ENCODE data around the gene DUSP16.
A peak's percentile ranks its signal among the peaks of the same experiment; 100 is the strongest.

The DUSP16 gene

DNA sequence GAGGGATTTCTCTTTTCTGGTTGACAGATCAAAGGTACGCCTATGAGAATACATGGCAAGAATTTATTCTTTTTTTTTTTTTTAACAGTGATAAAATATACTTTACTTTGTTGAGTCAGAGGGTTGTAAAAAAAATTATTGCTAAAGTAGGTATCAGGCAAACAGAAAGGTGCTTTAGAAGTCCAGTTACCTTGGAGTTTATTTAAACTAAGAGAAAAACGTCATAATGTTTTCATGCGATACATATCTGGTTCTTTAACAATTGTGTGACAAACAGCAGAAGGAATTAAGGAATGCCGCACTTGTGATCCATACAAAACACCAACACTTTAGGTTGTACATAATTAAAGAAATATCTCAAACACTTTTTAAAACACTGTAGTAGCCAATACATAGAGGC, 111.6 kb downstream of the DUSP16 start:
- TF ChIP-seq JUND (IDR thresholded peaks at IDR 0.05; ENCODE audit: low read depth) = no peak
- in situ Hi-C loops (cut with HindIII; ENCODE audit: low pct_unique_long_range_greater_than_20kb, low sequenced_read_pairs) = no loop called here
- no peak for DNase-seq (ENCODE audit: low read depth in 1 of 2, low spot score in 1 of 2)

DNA sequence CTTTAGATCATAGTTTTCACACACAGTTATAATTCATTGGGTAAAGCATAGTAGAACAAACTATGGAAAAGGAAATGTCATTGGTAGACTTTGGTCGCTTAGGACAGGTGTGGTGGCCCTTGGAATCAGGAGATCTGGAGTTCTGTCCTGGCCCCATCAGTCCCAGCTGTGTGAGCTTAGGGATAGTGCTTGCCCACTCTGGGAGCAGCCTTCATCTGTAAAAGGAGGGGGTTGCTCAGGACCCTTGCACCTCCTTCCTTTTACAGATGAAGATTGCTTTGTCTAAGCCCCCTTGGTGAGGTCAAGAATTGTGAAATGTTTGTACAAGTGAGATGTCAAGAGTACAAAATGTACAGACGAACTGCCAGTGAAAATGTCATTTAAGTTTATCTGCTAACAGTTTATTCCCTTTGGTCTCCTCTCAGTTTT, 112.6 kb downstream of the DUSP16 start:
- TF ChIP-seq JUND (IDR thresholded peaks at IDR 0.05; ENCODE audit: low read depth) = no peak
- no peak for DNase-seq (ENCODE audit: low read depth in 1 of 2, low spot score in 1 of 2)
- in situ Hi-C loops (cut with HindIII; ENCODE audit: low pct_unique_long_range_greater_than_20kb, low sequenced_read_pairs) = no loop called here

DNA sequence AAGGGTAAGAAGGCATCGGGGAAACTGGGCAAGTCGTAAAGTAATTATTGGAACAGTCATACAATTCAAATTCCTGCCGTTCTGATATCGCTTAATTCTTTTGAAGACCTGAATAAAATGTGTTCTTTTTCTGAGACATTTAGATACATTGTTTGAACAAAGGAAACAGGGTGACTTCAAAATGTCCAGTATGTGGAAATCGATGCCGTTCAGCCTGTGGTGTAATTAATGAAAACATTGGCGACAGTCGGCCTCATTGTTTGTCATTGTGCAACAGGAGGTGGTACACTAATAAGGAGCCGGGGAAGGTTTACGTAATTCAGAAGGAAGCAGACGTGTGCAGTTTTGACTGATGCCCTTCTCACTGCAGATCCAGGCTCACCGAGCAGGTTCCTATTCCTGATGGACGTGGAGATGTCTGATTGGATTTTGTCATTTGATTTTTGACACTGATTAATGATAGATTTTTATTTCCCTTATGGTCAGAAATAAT, 113.1 kb downstream of the DUSP16 start:
- in situ Hi-C loops (cut with HindIII; ENCODE audit: low pct_unique_long_range_greater_than_20kb, low sequenced_read_pairs) = no loop called here
- TF ChIP-seq JUND (IDR thresholded peaks at IDR 0.05; ENCODE audit: low read depth) = no peak
- peak in 1 of 2 experiments; percentile 46 for DNase-seq (ENCODE audit: low read depth in 1 of 2, low spot score in 1 of 2)

DNA sequence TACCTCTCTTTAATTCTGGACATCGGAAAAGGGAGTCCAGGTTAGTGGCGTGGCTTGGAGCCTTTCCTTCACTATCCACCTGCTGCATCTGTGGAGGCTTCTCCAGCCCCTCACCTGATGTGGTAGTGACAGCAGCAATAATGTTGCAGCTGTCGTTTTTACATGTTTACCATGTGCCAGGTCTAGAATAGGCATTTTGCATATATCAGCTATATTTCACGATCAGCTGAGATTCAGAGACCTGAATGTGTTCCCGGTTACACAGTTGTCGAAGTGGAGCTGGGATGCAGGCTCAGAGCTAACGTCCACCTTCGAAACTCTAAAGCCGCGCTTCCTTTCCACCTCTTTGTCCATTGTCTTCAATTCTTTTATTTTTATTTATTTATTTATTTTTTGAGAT, 114.8 kb downstream of the DUSP16 start:
- in situ Hi-C loops (cut with HindIII; ENCODE audit: low pct_unique_long_range_greater_than_20kb, low sequenced_read_pairs) = no loop called here
- no peak for DNase-seq (ENCODE audit: low read depth in 1 of 2, low spot score in 1 of 2)
- TF ChIP-seq JUND (IDR thresholded peaks at IDR 0.05; ENCODE audit: low read depth) = no peak

DNA sequence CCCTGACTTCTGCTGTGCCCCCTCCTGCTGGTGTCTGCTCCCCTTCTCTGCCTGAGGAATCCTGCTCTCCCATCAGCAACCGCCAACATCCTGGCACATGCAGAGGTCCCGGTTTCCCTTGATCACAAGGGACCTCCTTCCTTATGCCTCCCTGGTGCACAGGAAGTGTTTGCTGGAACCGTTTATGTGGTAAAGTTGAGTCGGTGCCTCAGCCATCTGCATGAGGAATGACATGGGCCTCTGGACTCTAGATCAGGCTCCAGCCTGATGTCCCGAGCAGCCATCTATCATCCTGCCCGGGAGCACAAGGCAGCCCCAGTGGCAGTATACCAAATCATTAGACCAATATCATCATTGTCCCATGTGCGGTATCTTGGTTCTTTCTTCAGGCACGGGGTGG, 115.4 kb downstream of the DUSP16 start:
- TF ChIP-seq JUND (IDR thresholded peaks at IDR 0.05; ENCODE audit: low read depth) = no peak
- in situ Hi-C loops (cut with HindIII; ENCODE audit: low pct_unique_long_range_greater_than_20kb, low sequenced_read_pairs) = no loop called here
- no peak for DNase-seq (ENCODE audit: low read depth in 1 of 2, low spot score in 1 of 2)

DNA sequence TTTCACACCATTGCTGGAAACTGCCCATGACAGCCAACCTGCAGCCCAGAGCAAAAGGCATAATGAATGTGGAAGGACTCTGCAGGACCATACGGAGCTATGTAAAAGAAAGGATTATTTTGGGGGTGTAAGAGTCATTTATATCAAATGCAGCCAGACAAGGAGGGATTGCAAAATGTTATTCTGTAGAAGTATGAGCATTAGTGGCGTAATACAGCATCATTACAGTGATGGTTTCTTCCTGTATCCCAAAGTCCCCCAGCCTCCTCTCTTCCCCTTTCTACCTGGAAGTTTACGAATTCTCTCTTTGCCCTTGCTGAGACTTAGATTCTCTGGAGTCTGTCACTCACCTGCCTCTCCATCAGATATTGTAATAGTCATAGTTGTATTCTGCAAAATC, 115.9 kb downstream of the DUSP16 start:
- TF ChIP-seq JUND (IDR thresholded peaks at IDR 0.05; ENCODE audit: low read depth) = no peak
- in situ Hi-C loops (cut with HindIII; ENCODE audit: low pct_unique_long_range_greater_than_20kb, low sequenced_read_pairs) = no loop called here

DNA sequence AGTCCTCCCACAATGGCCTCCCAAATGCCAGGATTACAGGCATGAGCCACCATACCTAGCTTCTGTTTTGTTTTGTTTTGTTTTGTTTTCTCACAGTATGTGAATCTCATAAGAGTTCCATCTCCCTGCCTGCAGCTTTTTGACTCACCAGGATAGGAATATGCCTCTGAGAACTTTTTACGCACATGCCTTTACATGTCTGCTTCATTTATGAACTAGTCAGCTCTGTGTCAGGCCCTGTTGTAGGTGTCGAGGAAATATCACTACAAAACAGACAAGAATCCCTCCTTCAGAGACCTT, 116.8 kb downstream of the DUSP16 start:
- in situ Hi-C loops (cut with HindIII; ENCODE audit: low pct_unique_long_range_greater_than_20kb, low sequenced_read_pairs) = no loop called here
- no peak for DNase-seq (ENCODE audit: low read depth in 1 of 2, low spot score in 1 of 2)
- no peak for TF ChIP-seq JUND (IDR thresholded peaks at IDR 0.05; ENCODE audit: low read depth)

More for the DNA sequence above, 115.9 kb downstream of the DUSP16 start:
- DNase-seq (ENCODE audit: low read depth in 1 of 2, low spot score in 1 of 2) = no peak

DNA sequence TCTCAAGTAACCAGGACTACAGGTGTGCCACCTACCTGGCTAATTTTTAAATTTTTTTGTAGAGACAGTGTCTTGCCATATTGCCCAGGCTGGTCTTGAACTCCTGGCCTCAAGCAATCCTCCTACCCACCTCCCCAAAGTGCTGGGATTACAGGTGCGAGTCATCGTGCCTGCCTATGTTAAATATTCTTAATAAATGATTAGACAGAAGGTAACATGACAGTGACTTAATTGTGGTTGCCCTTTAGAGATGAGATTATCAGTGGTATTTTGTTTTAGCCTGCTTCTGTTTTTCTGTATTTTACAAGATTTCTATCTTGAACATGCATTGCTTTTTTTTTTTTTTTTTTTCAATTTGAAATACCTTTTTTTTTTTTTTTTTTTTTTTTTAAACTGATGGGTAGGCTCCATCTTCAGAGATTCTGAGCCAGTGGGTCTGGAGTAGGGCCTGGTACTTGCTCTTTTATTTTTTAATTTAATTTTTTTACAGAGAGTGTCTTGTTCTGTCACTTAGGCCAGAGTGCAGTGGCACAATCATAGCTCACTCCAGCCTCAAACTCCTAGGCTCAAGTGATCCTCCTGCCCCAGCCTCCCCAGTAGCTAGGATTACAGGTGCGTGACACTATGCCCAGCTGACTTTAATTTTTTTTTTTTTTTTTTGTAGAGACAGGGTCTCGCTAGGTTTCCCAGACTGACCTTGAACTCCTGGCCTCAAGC, 117.3 kb downstream of the DUSP16 start:
- no peak for TF ChIP-seq JUND (IDR thresholded peaks at IDR 0.05; ENCODE audit: low read depth)
- in situ Hi-C loops (cut with HindIII; ENCODE audit: low pct_unique_long_range_greater_than_20kb, low sequenced_read_pairs) = no loop called here
- DNase-seq (ENCODE audit: low read depth in 1 of 2, low spot score in 1 of 2) = no peak

DNA sequence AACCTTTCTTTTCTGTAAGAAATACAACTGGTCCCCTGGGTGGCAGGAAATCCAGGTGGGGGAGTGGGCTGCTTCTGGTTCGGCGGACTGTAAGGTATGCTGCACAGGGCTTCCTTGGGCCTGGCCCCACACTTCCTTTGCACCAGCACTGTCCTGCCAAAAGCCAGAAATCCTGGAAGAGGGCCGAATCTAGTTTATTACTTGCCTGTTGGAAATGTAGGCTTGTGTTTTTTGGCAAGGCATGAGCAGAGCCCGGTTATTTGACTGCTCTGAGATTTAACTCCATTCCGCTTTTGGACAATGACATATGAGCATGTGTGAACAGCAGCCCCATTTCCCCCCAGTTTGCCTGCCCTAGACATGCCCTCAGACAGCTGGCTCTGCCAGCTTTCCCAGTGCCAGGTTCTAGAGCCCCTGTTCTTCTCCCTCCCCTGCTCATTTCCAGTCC, 119.2 kb downstream of the DUSP16 start:
- in situ Hi-C loops (cut with HindIII; ENCODE audit: low pct_unique_long_range_greater_than_20kb, low sequenced_read_pairs) = no loop called here
- DNase-seq (ENCODE audit: low read depth in 1 of 2, low spot score in 1 of 2) = no peak
- TF ChIP-seq JUND (IDR thresholded peaks at IDR 0.05; ENCODE audit: low read depth) = no peak

DNA sequence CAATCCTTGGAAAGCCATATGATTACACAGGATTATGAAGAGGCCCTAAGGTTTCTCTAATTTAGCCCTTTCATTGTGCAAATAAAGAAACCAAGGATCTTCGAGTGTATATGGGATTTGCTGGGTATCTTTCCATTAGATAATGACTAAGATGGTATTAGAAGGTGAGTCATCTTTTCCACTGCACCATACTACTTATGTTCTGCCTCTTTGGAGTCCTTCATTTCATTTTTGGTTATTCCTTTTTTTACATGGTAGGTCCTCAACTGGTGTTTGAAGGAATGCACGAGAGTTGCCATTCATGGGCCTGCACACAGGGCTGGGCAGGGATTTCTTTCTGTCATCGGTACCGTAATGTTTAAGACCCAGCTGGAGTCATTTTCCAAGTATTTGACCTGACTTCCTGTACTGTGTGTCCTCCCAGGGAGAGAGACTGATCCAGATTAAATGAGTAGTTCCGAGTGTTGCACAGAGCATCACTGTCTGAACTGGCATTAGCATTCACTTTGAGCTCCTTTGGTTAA, 120.1 kb downstream of the DUSP16 start:
- in situ Hi-C loops (cut with HindIII; ENCODE audit: low pct_unique_long_range_greater_than_20kb, low sequenced_read_pairs) = no loop called here
- no peak for DNase-seq (ENCODE audit: low read depth in 1 of 2, low spot score in 1 of 2)
- TF ChIP-seq JUND (IDR thresholded peaks at IDR 0.05; ENCODE audit: low read depth) = no peak

DNA sequence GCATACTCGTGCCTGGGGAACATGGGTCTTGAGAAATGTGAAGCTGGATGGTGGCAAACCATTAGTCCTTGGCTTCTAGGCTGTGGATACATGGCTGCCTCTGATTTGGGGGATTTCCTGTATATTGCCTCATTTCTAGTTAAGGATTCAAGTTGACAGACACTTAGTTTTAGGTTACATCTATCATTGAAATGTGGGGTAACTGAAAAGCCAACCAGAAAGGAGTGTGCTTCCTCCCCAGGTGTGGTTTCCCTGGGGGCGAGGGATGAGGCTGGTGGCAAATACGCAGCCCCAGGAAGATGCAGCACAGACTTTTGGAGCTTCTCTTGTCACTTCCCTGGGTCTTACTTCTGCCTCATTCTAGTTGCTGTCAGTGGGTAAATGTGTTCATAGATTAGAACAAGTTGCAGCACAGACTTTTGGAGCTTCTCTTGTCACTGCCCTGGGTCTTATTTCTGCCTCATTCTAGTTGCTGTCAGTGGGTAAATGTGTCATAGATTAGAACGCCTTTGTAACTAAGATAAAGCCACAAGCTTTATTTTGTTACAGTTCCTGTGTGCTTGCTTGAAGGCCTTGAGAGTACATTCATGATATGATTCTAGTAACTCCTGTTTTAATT, 120.7 kb downstream of the DUSP16 start:
- no peak for TF ChIP-seq JUND (IDR thresholded peaks at IDR 0.05; ENCODE audit: low read depth)
- in situ Hi-C loops (cut with HindIII; ENCODE audit: low pct_unique_long_range_greater_than_20kb, low sequenced_read_pairs) = no loop called here

DNA sequence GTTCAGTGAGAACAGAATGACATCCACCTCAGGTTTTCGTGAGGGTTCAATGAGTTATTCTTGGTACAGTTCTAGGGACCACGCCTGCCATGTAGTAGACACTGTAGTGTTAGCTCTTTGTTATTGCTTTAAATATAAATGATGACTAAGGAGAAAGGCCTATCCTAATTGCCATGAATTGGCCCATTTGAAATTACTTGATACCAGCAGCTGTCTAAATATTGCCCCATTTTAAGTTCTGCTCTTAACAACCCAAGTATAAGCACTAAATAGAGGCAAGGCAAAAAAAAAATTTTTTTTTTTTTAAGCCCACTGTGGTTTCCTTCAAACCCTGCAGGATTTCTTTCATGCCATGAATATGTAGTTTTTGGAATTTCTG, 121.2 kb downstream of the DUSP16 start:
- no peak for DNase-seq (ENCODE audit: low read depth in 1 of 2, low spot score in 1 of 2)
- in situ Hi-C loops (cut with HindIII; ENCODE audit: low pct_unique_long_range_greater_than_20kb, low sequenced_read_pairs) = no loop called here
- no peak for TF ChIP-seq JUND (IDR thresholded peaks at IDR 0.05; ENCODE audit: low read depth)

More for the DNA sequence above, 120.7 kb downstream of the DUSP16 start:
- DNase-seq (ENCODE audit: low read depth in 1 of 2, low spot score in 1 of 2) = no peak

DNA sequence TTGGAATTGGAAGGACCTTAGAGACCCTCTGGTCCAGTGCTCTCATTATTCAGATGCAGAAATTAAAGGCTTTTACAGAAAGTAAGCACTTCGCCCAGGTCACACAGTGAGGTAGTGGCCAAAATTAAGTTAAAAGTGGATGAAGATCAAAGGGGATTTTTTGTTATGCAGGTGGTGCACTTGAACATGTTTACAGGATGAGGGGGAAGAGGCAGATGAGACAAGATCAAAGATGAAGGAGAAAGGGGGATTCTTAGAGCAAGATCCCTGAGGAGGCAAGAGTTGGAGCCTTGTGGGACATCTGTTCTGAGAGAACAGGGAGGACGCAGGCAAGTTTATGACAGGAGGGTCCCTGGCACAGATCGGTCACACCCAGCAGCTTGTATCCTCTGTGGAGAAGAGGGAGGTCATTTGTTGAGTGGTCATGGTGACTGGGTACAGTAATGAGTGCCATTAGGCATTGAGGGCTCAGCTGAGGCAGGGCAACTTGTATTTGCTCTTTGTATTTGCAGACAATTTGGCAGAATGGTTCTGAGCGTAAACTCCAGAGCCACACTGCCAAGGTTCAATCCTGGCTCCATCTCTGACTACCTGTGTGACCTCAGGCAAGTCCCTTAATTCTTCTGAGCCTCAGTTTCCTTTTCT, 121.8 kb downstream of the DUSP16 start:
- no peak for TF ChIP-seq JUND (IDR thresholded peaks at IDR 0.05; ENCODE audit: low read depth)

More for the DNA sequence above, 121.8 kb downstream of the DUSP16 start:
- in situ Hi-C loops (cut with HindIII; ENCODE audit: low pct_unique_long_range_greater_than_20kb, low sequenced_read_pairs) = no loop called here
- no peak for DNase-seq (ENCODE audit: low read depth in 1 of 2, low spot score in 1 of 2)

Measured in T47D (cell line).